GM18499 (cell line): ENCODE data around the gene INO80.
"Not testable (repeated sequence)": the region's sequence is repeated elsewhere in the genome, so short reads cannot be mapped to it uniquely, and the experiment has no call there.

Experiments used
- ATAC-seq: cut with Tn5 transposase; IDR thresholded peaks from one replicate; pipeline ENCODE4 v1.9.1; 2021; ENCODE audit warnings: moderate number of reproducible peaks; ENCODE audit not compliant: insufficient read depth, unreplicated experiment

The INO80 gene

GRCh38 chr15:40968290-40969085, 147.6 kb downstream of the INO80 start:
- ATAC-seq, result no peak

- ATAC-seq, result no peak
These were observed 151.4 kb downstream of the INO80 start for GRCh38 chr15:40964634-40965033.

- ATAC-seq, result no peak
These were observed 152.1 kb downstream of the INO80 start for GRCh38 chr15:40964006-40964405.

GRCh38 chr15:40963201-40963600, 152.9 kb downstream of the INO80 start:
- ATAC-seq, result no peak

GRCh38 chr15:40962317-40962716, 153.8 kb downstream of the INO80 start:
- ATAC-seq, result not testable (repeated sequence)

GRCh38 chr15:40961740-40962139, 154.3 kb downstream of the INO80 start:
- ATAC-seq, result not testable (repeated sequence)

- no peak for ATAC-seq
These were observed 155.2 kb downstream of the INO80 start for GRCh38 chr15:40960925-40961324.

- ATAC-seq, result no peak
These were observed 155.8 kb downstream of the INO80 start for GRCh38 chr15:40960151-40960885.

- no peak for ATAC-seq
These were observed 156.5 kb downstream of the INO80 start for GRCh38 chr15:40959331-40960141.

GRCh38 chr15:40958723-40959122, 157.4 kb downstream of the INO80 start:
- ATAC-seq, result no peak

GRCh38 chr15:40958146-40958545, 157.9 kb downstream of the INO80 start:
- no peak for ATAC-seq

- ATAC-seq, result no peak
These were observed 158.5 kb downstream of the INO80 start for GRCh38 chr15:40957581-40958051.

GRCh38 chr15:40957041-40957555, 159.0 kb downstream of the INO80 start:
- ATAC-seq, result no peak

GRCh38 chr15:40956541-40956982, 159.5 kb downstream of the INO80 start:
- no peak for ATAC-seq

GRCh38 chr15:40955930-40956540, 160.0 kb downstream of the INO80 start:
- no peak for ATAC-seq

- no peak for ATAC-seq
These were observed 160.8 kb downstream of the INO80 start for GRCh38 chr15:40955141-40955903.

GRCh38 chr15:40954158-40954848, 161.8 kb downstream of the INO80 start:
- ATAC-seq, result not testable (repeated sequence)

GRCh38 chr15:40953713-40954074, 162.4 kb downstream of the INO80 start:
- ATAC-seq, result no peak
